ENCODE data around the gene IL18RAP. TPM values are rescaled to one million over a fixed set of nuclear protein-coding genes. Genes with fewer than 3 reads are reported as not detected.

The IL18RAP gene
- not detected in 2 replicates for polyA plus RNA-seq
- not detected in 2 replicates for polyA minus RNA-seq

- Histone ChIP-seq H4K20me1 (ENCODE audit: insufficient read depth) (no peaks in the 10 kb centered on the region), H3F3A (ENCODE audit: insufficient read depth, low read length, poor library complexity, severe bottlenecking) (no peaks in the 10 kb centered on the region), H3K36me3 (ENCODE audit: insufficient read depth, low read length) (no peaks in the 10 kb centered on the region), H3K9me3 (ENCODE audit: low read length) (no peaks in the 10 kb centered on the region), H3K27me3 (ENCODE audit: insufficient read depth, low read depth, low read length) (no peaks in the 10 kb centered on the region), H3K4me2 (ENCODE audit: low read length) (no peak within 1 kb of the TSS), H3K79me2 (replicated peaks; ENCODE audit: insufficient read depth, low read length) (no peaks in the 10 kb centered on the region), H3K4me3 (ENCODE audit: low read length) (no peak within 1 kb of the TSS), H3K9ac (ENCODE audit: low read length) (no peak within 1 kb of the TSS), H3K27ac (ENCODE audit: low read length) (no peak within 1 kb of the TSS), H2AFZ (ENCODE audit: low read depth, low read length) (no peak within 1 kb of the TSS), H3K9me2 (ENCODE audit: insufficient read depth, low read length) (no peaks in the 10 kb centered on the region)
- TF ChIP-seq MXI1 (conservative IDR thresholded peaks at IDR 0.05; ENCODE audit: poor library complexity, severe bottlenecking), result no peak
- no peak for TF ChIP-seq CTCF (IDR thresholded peaks at IDR 0.05; ENCODE audit: poor library complexity, severe bottlenecking)
- TF ChIP-seq SMC3 (conservative IDR thresholded peaks at IDR 0.05; ENCODE audit: poor library complexity), result no peak
These were observed at the start of gene IL18RAP for GRCh38 chr2:102422910-102423309. TSS of gene IL18RAP (plus strand) at chr2:102423160. CDS start at chr2:102423278, 118 bp downstream.

- no peaks in the 10 kb centered on the region for H3K79me2 ChIP-seq (replicated peaks; ENCODE audit: insufficient read depth, low read length)
- no peaks in the 10 kb centered on the region for H3K27me3 ChIP-seq (ENCODE audit: insufficient read depth, low read depth, low read length)
- no peaks in the 10 kb centered on the region for H3F3A ChIP-seq (ENCODE audit: insufficient read depth, low read length, poor library complexity, severe bottlenecking)
- no peaks in the 10 kb centered on the region for H3K9me2 ChIP-seq (ENCODE audit: insufficient read depth, low read length)
- H3K4me2 ChIP-seq (ENCODE audit: low read length), result no peak overlapping the region
- H3K4me3 ChIP-seq (ENCODE audit: low read length), result no peak overlapping the region
- no peak overlapping the region for H3K9ac ChIP-seq (ENCODE audit: low read length)
- no peak overlapping the region for H3K27ac ChIP-seq (ENCODE audit: low read length)
- H2AFZ ChIP-seq (ENCODE audit: low read depth, low read length), result no peak overlapping the region
- TF ChIP-seq MXI1 (conservative IDR thresholded peaks at IDR 0.05; ENCODE audit: poor library complexity, severe bottlenecking) (no peak), RAD21 (conservative IDR thresholded peaks at IDR 0.05) (no peak), SMC3 (conservative IDR thresholded peaks at IDR 0.05; ENCODE audit: poor library complexity) (no peak), EZH2 (IDR thresholded peaks at IDR 0.05; ENCODE audit: borderline replicate concordance, insufficient read depth, low read length, poor library complexity, severe bottlenecking) (no peak), CTCF (IDR thresholded peaks at IDR 0.05; ENCODE audit: poor library complexity, severe bottlenecking) (no peak), TAF1 (IDR thresholded peaks at IDR 0.05; ENCODE audit: low read depth) (no peak), REST (IDR thresholded peaks at IDR 0.05; ENCODE audit: borderline replicate concordance) (no peak), EP300 (conservative IDR thresholded peaks at IDR 0.05; ENCODE audit: poor library complexity, severe bottlenecking) (no peak), POLR2AphosphoS5 (IDR thresholded peaks at IDR 0.05) (no peak)
- H3K9me3 ChIP-seq (ENCODE audit: low read length), result no peaks in the 10 kb centered on the region
- no peaks in the 10 kb centered on the region for H4K20me1 ChIP-seq (ENCODE audit: insufficient read depth)
- H3K36me3 ChIP-seq (ENCODE audit: insufficient read depth, low read length), result no peaks in the 10 kb centered on the region
These were observed 46.8 kb upstream of the IL18RAP start for GRCh38 chr2:102376052-102376591.

Measured in neural cell (in vitro differentiated cells).